ENCODE data around the gene MMAB. TPM values are rescaled to one million over a fixed set of nuclear protein-coding genes. Genes with fewer than 3 reads are reported as not detected.

Gene MMAB
- total and polyA plus RNA-seq, 2 of the 13 experiments (the other 11 are each of a cell fraction or from before 2014, with no cell fraction given) = 26.1 to 77.3 TPM

DNA sequence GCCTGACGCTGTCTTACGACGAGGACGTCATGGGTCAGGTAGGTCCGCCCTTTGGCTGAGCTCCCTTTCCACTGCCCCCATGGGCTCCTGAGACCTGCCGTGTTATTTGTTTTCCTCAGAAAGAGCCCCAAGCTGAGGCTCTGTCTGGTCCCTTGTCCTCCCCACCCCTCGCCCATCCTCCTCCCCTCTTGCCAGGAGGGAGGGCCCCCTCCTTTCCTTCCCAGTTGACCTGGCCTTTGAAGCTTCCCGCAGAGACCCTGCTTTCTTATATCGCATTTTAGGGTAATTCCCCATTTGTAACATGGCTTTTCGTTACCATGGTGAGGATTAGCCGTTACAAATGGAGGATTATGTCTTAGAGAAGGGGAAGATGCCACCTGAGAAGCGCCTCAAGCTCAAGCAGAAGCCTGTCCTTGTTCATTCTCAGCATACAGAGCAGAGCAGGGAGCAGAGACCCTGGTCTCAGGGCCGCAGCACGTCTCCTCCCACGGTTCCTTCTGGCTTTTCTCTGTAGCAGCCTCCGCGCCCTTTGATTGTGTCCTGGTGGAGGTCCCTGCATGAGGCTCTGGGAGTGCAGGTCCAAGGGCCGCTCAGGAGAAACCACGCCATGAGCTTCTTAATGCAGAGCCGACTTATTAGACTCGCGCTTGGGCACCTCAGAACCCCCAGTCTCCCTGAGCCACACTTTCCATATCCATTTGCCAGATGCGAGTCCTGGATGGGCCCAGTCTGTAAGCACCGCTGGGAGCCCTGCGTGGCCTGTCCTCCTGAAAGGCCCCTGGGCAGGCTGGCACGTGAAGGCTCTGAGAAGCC lies 48.6 kb downstream of the MMAB start:
- FAIRE-seq = no peak
- no peaks in the 10 kb centered on the region for H3K9me3 ChIP-seq (ENCODE audit: low read length)
- intact Hi-C loops (cut with micrococcal nuclease; ENCODE audit: unreplicated experiment) (no loop called here), in situ Hi-C loops (cut with HindIII; ENCODE audit: extremely low pct_ligation_motif_present, low pct_unique_long_range_greater_than_20kb) (no loop called here)
- H3K9ac ChIP-seq (ENCODE audit: insufficient read depth, low read depth, low read length) = no peak overlapping the region
- DNase-seq (ENCODE audit: low spot score) = no peak
- no peaks in the 10 kb centered on the region for H3K79me2 ChIP-seq (ENCODE audit: insufficient read depth, low read length)
- ChIA-PET CTCF (ENCODE audit: low intra/inter-chr PET ratio, low total read pairs) (no interaction called here), POLR2A (no interaction called here)
- H3K4me1 ChIP-seq (ENCODE audit: insufficient read depth, low read length) = peaks cover 16% of the 10 kb centered on the region
- no peak overlapping the region for H2AFZ ChIP-seq (ENCODE audit: low read length)
- H4K20me1 ChIP-seq (ENCODE audit: insufficient read depth, low read length) = no peaks in the 10 kb centered on the region
- WGBS (ENCODE audit: low lambda C conversion rate) = 93% methylated on average over 25 of the region's 26 CpGs
- TF ChIP-seq ZIK1 (CRISPR knock-in tag; IDR thresholded peaks at IDR 0.05; ENCODE audit: borderline replicate concordance, low read depth) (no peak), PHB2 (IDR thresholded peaks at IDR 0.05; ENCODE audit: partially characterized antibody) (no peak), ZNF317 (CRISPR knock-in tag; IDR thresholded peaks at IDR 0.05) (no peak), MYNN (CRISPR knock-in tag; IDR thresholded peaks at IDR 0.05; ENCODE audit: low read depth) (no peak), ZNF558 (CRISPR knock-in tag; IDR thresholded peaks at IDR 0.05; ENCODE audit: borderline replicate concordance) (no peak), ZNF75D (CRISPR knock-in tag; IDR thresholded peaks at IDR 0.05; ENCODE audit: borderline replicate concordance) (no peak), RBM39 (IDR thresholded peaks at IDR 0.05; ENCODE audit: low read depth, low read length, poor library complexity, severe bottlenecking) (no peak), ZNF629 (CRISPR knock-in tag; conservative IDR thresholded peaks at IDR 0.05) (no peak), RBM22 (optimal IDR thresholded peaks at IDR 0.05; ENCODE audit: low read length) (no peak), CHCHD3 (CRISPR knock-in tag; IDR thresholded peaks at IDR 0.05) (no peak), ZNF446 (CRISPR knock-in tag; IDR thresholded peaks at IDR 0.05) (no peak), ARHGAP35 (CRISPR knock-in tag; IDR thresholded peaks at IDR 0.05; ENCODE audit: borderline replicate concordance) (no peak), FLYWCH1 (CRISPR knock-in tag; IDR thresholded peaks at IDR 0.05) (no peak), HMG20B (CRISPR knock-in tag; conservative IDR thresholded peaks at IDR 0.05) (no peak), ZNF672 (CRISPR knock-in tag; IDR thresholded peaks at IDR 0.05) (no peak), ZNF773 (CRISPR knock-in tag; IDR thresholded peaks at IDR 0.05; ENCODE audit: borderline replicate concordance) (no peak), SIN3A (IDR thresholded peaks at IDR 0.05; ENCODE audit: borderline replicate concordance, low read depth, low read length) (no peak)
- TF ChIP-seq, protein P1, sequence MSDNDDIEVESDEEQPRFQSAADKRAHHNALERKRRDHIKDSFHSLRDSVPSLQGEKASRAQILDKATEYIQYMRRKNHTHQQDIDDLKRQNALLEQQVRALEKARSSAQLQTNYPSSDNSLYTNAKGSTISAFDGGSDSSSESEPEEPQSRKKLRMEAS (IDR thresholded peaks at IDR 0.05) = no peak
- TF ChIP-seq, protein P2, sequence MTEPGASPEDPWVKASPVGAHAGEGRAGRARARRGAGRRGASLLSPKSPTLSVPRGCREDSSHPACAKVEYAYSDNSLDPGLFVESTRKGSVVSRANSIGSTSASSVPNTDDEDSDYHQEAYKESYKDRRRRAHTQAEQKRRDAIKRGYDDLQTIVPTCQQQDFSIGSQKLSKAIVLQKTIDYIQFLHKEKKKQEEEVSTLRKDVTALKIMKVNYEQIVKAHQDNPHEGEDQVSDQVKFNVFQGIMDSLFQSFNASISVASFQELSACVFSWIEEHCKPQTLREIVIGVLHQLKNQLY (CRISPR knock-in tag; IDR thresholded peaks at IDR 0.05) = no peak
- TF ChIP-seq, protein P3, sequence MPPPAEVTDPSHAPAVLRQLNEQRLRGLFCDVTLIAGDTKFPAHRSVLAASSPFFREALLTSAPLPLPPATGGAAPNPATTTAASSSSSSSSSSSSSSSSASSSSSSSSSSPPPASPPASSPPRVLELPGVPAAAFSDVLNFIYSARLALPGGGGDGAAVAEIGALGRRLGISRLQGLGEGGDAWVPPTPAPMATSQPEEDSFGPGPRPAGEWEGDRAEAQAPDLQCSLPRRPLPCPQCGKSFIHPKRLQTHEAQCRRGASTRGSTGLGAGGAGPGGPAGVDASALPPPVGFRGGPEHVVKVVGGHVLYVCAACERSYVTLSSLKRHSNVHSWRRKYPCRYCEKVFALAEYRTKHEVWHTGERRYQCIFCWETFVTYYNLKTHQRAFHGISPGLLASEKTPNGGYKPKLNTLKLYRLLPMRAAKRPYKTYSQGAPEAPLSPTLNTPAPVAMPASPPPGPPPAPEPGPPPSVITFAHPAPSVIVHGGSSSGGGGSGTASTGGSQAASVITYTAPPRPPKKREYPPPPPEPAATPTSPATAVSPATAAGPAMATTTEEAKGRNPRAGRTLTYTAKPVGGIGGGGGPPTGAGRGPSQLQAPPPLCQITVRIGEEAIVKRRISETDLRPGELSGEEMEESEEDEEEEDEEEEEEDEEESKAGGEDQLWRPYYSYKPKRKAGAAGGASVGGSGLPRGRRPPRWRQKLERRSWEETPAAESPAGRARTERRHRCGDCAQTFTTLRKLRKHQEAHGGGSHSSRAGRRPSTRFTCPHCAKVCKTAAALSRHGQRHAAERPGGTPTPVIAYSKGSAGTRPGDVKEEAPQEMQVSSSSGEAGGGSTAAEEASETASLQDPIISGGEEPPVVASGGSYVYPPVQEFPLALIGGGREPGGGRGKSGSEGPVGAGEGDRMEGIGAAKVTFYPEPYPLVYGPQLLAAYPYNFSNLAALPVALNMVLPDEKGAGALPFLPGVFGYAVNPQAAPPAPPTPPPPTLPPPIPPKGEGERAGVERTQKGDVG (CRISPR knock-in tag; IDR thresholded peaks at IDR 0.05; ENCODE audit: borderline replicate concordance) = no peak
- peaks cover 13 to 26% of the 10 kb centered on the region in 2 experiments; a peak in 4 of 5 replicates for H3K36me3 ChIP-seq (replicated peaks in 1 of 2; ENCODE audit: control insufficient read depth in 1 of 2, insufficient read depth in 2 of 2, low read length in 2 of 2)
- BruUV-seq (replicated peaks) = no TSS peak
- H3K27me3 ChIP-seq (ENCODE audit: control insufficient read depth in 1 of 2, insufficient read depth in 2 of 2, low read length in 2 of 2) = no peaks in the 10 kb centered on the region
- H3K4me3 ChIP-seq (replicated peaks in 1 of 3; ENCODE audit: insufficient read depth in 1 of 3, low read depth in 2 of 3, low read length in 3 of 3) = no peak overlapping the region
- no peak overlapping the region for H3K4me2 ChIP-seq (ENCODE audit: low read depth, low read length)
- ATAC-seq = no peak
- H3K27ac ChIP-seq (ENCODE audit: extremely low read length, insufficient read depth, low read length) = no peak overlapping the region

Measured in HepG2 (cell line).